GM12892 (cell line): ENCODE results near the gene CSNK1G2.

Source experiments
- DNase-seq: peaks from one replicate; pipeline ENCODE4 v3.0.0; 2011; ENCODE audit not compliant: insufficient read length
- FAIRE-seq: peaks from 2 replicates; lab custom pipeline; 2011; peaks lifted over from hg19 to GRCh38; lab: Jason Lieb, UNC
- POLR2A ChIP-seq: IDR thresholded peaks from 2 replicates; pipeline ENCODE4 v1.6.1; 2011; ENCODE audit warnings: low read depth, low read length, control low read depth
- POLR2AphosphoS5 ChIP-seq: IDR thresholded peaks from 2 replicates; pipeline ENCODE4 v1.6.1; 2011; ENCODE audit warnings: low read depth, low read length, control low read depth
- TAF1 ChIP-seq: IDR thresholded peaks from 2 replicates; pipeline ENCODE4 v1.6.1; 2011; ENCODE audit warnings: low read depth, mild to moderate bottlenecking, control low read depth, low read length, borderline replicate concordance

Gene CSNK1G2

GRCh38 chr19:1959928-1960589, 19.1 kb downstream of the CSNK1G2 start:
- TF ChIP-seq TAF1 (no peak), POLR2AphosphoS5 (no peak), POLR2A (no peak)
- DNase-seq (no peak), FAIRE-seq (no peak)

- DNase-seq (no peak), FAIRE-seq (no peak)
- no peak for TF ChIP-seq TAF1
- TF ChIP-seq POLR2A = no peak
- no peak for TF ChIP-seq POLR2AphosphoS5
Observed at GRCh38 chr19:1961000-1961883, 20.3 kb downstream of the CSNK1G2 start.

GRCh38 chr19:1962674-1963073, 21.7 kb downstream of the CSNK1G2 start:
- TF ChIP-seq POLR2A (no peak), POLR2AphosphoS5 (no peak), TAF1 (no peak)
- FAIRE-seq (no peak), DNase-seq (no peak)

- FAIRE-seq (no peak), DNase-seq (no peak)
- TF ChIP-seq TAF1 (no peak), POLR2A (no peak)
Observed at GRCh38 chr19:1967087-1967608, 26.2 kb downstream of the CSNK1G2 start.

- TF ChIP-seq POLR2A (no peak), POLR2AphosphoS5 (no peak), TAF1 (no peak)
- DNase-seq (no peak), FAIRE-seq (no peak)
Observed at GRCh38 chr19:1968279-1969175, 27.6 kb downstream of the CSNK1G2 start.

- DNase-seq (no peak), FAIRE-seq (no peak)
- TF ChIP-seq POLR2AphosphoS5 (no peak), POLR2A (no peak), TAF1 (no peak)
Observed at GRCh38 chr19:1969176-1970002, 28.4 kb downstream of the CSNK1G2 start.

GRCh38 chr19:1970003-1970805, 29.2 kb downstream of the CSNK1G2 start:
- FAIRE-seq (no peak), DNase-seq (no peak)
- TF ChIP-seq POLR2AphosphoS5 (no peak), POLR2A (no peak), TAF1 (no peak)

GRCh38 chr19:1970806-1971502, 30.0 kb downstream of the CSNK1G2 start:
- TF ChIP-seq POLR2A (no peak), TAF1 (no peak), POLR2AphosphoS5 (no peak)
- FAIRE-seq (no peak), DNase-seq (no peak)
